ENCODE results near the gene ADORA1. TPM values are rescaled to one million over a fixed set of nuclear protein-coding genes. Genes with fewer than 3 reads are reported as not detected.

Gene ADORA1
- total and polyA plus RNA-seq, 2 donors from 2014 or later = 4.9 to 21.2 TPM

GRCh38 chr1:203113308-203113707 is 14.2 kb upstream of the ADORA1 start:
- no peaks in the 10 kb centered on the region for H3K4me1 ChIP-seq (ENCODE audit: control insufficient read depth in 2 of 3, insufficient read depth in 2 of 3, low read depth in 1 of 3, low read length in 3 of 3)
- H3K9me3 ChIP-seq (ENCODE audit: control insufficient read depth in 2 of 3, insufficient read depth in 1 of 3, low read length in 3 of 3) = no peaks in the 10 kb centered on the region
- H3K27me3 ChIP-seq (ENCODE audit: control insufficient read depth, insufficient read depth, low read length) = no peaks in the 10 kb centered on the region
- TF ChIP-seq, protein P1, sequence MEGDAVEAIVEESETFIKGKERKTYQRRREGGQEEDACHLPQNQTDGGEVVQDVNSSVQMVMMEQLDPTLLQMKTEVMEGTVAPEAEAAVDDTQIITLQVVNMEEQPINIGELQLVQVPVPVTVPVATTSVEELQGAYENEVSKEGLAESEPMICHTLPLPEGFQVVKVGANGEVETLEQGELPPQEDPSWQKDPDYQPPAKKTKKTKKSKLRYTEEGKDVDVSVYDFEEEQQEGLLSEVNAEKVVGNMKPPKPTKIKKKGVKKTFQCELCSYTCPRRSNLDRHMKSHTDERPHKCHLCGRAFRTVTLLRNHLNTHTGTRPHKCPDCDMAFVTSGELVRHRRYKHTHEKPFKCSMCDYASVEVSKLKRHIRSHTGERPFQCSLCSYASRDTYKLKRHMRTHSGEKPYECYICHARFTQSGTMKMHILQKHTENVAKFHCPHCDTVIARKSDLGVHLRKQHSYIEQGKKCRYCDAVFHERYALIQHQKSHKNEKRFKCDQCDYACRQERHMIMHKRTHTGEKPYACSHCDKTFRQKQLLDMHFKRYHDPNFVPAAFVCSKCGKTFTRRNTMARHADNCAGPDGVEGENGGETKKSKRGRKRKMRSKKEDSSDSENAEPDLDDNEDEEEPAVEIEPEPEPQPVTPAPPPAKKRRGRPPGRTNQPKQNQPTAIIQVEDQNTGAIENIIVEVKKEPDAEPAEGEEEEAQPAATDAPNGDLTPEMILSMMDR (IDR thresholded peaks at IDR 0.05; ENCODE audit: borderline replicate concordance, extremely low read depth, insufficient read depth) = no peak
- H3K4me3 ChIP-seq (ENCODE audit: low read length in 3 of 3) = no peak overlapping the region
- no peak for FAIRE-seq
- H3K9ac ChIP-seq (ENCODE audit: low read length in 3 of 3) = no peak overlapping the region
- no peaks in the 10 kb centered on the region for H3K36me3 ChIP-seq (ENCODE audit: control insufficient read depth in 2 of 3, insufficient read depth in 3 of 3, low read length in 3 of 3)
- peak in 1 of 5 donors; percentile 20 for DNase-seq
- no peak overlapping the region for H3K27ac ChIP-seq (ENCODE audit: low read depth in 2 of 2, low read length in 2 of 2)
- intact Hi-C loops (cut with DNase I) = no loop called here

DNA sequence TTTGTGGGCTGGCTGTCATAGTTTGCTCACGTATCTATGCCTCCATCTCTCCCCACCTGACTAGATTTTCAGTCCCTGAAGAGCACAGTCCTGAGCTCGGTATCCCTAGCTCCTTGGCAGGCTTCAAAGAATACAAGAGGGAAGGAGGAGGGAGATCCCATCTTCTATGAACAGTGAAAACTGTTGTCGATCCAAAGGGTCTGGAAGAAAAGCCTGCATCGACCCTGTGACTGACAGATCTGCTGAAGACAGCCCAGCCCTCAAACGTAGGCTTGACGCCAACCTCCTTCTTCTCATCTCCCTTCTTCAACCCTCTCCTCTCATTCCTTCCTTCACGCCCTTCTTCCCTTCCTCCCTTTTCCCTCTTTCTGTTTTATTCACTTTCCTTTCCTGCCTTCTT is 13.3 kb upstream of the ADORA1 start:
- FAIRE-seq (no peak), DNase-seq (no peak)
- Histone ChIP-seq H3K4me1 (ENCODE audit: control insufficient read depth in 2 of 3, insufficient read depth in 2 of 3, low read depth in 1 of 3, low read length in 3 of 3) (no peaks in the 10 kb centered on the region), H3K27ac (ENCODE audit: low read depth in 2 of 2, low read length in 2 of 2) (no peak overlapping the region), H3K36me3 (ENCODE audit: control insufficient read depth in 2 of 3, insufficient read depth in 3 of 3, low read length in 3 of 3) (no peaks in the 10 kb centered on the region), H3K27me3 (ENCODE audit: control insufficient read depth, insufficient read depth, low read length) (no peaks in the 10 kb centered on the region), H3K9ac (ENCODE audit: low read length in 3 of 3) (no peak overlapping the region), H3K4me3 (ENCODE audit: low read length in 3 of 3) (no peak overlapping the region), H3K9me3 (ENCODE audit: control insufficient read depth in 2 of 3, insufficient read depth in 1 of 3, low read length in 3 of 3) (no peaks in the 10 kb centered on the region)
- TF ChIP-seq, protein P1 (IDR thresholded peaks at IDR 0.05; ENCODE audit: borderline replicate concordance, extremely low read depth, insufficient read depth) = no peak
- intact Hi-C loops (cut with DNase I) = no loop called here

GRCh38 chr1:203116091-203116820 is 11.3 kb upstream of the ADORA1 start:
- Histone ChIP-seq H3K27ac (ENCODE audit: low read depth in 2 of 2, low read length in 2 of 2) (no peak overlapping the region), H3K9ac (ENCODE audit: low read length in 3 of 3) (no peak overlapping the region), H3K27me3 (ENCODE audit: control insufficient read depth, insufficient read depth, low read length) (no peaks in the 10 kb centered on the region), H3K4me1 (ENCODE audit: control insufficient read depth in 2 of 3, insufficient read depth in 2 of 3, low read depth in 1 of 3, low read length in 3 of 3) (no peaks in the 10 kb centered on the region), H3K9me3 (ENCODE audit: control insufficient read depth in 2 of 3, insufficient read depth in 1 of 3, low read length in 3 of 3) (no peaks in the 10 kb centered on the region), H3K4me3 (ENCODE audit: low read length in 3 of 3) (no peak overlapping the region), H3K36me3 (ENCODE audit: control insufficient read depth in 2 of 3, insufficient read depth in 3 of 3, low read length in 3 of 3) (no peaks in the 10 kb centered on the region)
- DNase-seq (no peak), FAIRE-seq (no peak)
- TF ChIP-seq, protein P1 (IDR thresholded peaks at IDR 0.05; ENCODE audit: borderline replicate concordance, extremely low read depth, insufficient read depth) = no peak
- intact Hi-C loops (cut with DNase I) = loop anchor here (5.0 kb wide), 1 partner anchor 101 kb away; no protein-coding TSS in a partner anchor
